Osteocyte (in vitro differentiated cells): ENCODE results near the gene FNDC3B. TPM values are rescaled to one million over a fixed set of nuclear protein-coding genes. Genes with fewer than 3 reads are reported as not detected.
A peak's percentile ranks its signal among the peaks of the same experiment; 100 is the strongest.

Experiments
- DNase-seq: peaks from one replicate; pipeline ENCODE4 v3.0.0; 2021; ENCODE audit warnings: mixed read lengths; ENCODE audit not compliant: unreplicated experiment; ENCODE audit errors: extremely low spot score
- H3K27ac Mint-ChIP-seq: one replicate; pipeline ENCODE4 v1.8.0; 2021; ENCODE audit warnings: mild to moderate bottlenecking, mixed read lengths; ENCODE audit not compliant: unreplicated experiment
- H3K27me3 Mint-ChIP-seq: one replicate; pipeline ENCODE4 v1.8.0; 2021; ENCODE audit warnings: mixed read lengths; ENCODE audit not compliant: unreplicated experiment
- H3K36me3 Mint-ChIP-seq: one replicate; pipeline ENCODE4 v1.8.0; 2021; ENCODE audit warnings: mixed read lengths; ENCODE audit not compliant: unreplicated experiment
- H3K4me1 Mint-ChIP-seq: one replicate; pipeline ENCODE4 v1.8.0; 2021; ENCODE audit warnings: mixed read lengths; ENCODE audit not compliant: unreplicated experiment
- H3K4me3 Mint-ChIP-seq: one replicate; pipeline ENCODE4 v1.8.0; 2021; ENCODE audit warnings: mild to moderate bottlenecking, moderate library complexity, mixed read lengths; ENCODE audit not compliant: unreplicated experiment
- H3K9me3 Mint-ChIP-seq: one replicate; pipeline ENCODE4 v1.8.0; 2021; ENCODE audit warnings: mixed read lengths; ENCODE audit not compliant: unreplicated experiment
- CTCF ChIP-seq: fragments of 200-600 bp; sonication (generic); IDR thresholded peaks from 2 replicates; pipeline ENCODE4 v1.5.0; 2021; ENCODE audit warnings: antibody characterized with exemption, mild to moderate bottlenecking, moderate library complexity
- total RNA-seq: library from RNA; stranded (reverse); gene quantifications from 2 replicates; pipeline ENCODE4 v1.2.1, GENCODE V29; 2021

The FNDC3B gene
- total RNA-seq, 1 donor from 2014 or later = 240 TPM

GRCh38 chr3:172113710-172114109 is 74.3 kb downstream of the FNDC3B start:
- DNase-seq = no peak
- peaks cover 9% of the 10 kb centered on the region for H3K4me1 Mint-ChIP-seq
- H3K9me3 Mint-ChIP-seq = no peaks in the 10 kb centered on the region
- H3K27ac Mint-ChIP-seq = peak overlapping the region; percentile 1
- no peaks in the 10 kb centered on the region for H3K27me3 Mint-ChIP-seq
- no peak for TF ChIP-seq CTCF
- H3K36me3 Mint-ChIP-seq = peaks cover 50% of the 10 kb centered on the region
- H3K4me3 Mint-ChIP-seq = no peak overlapping the region

DNA sequence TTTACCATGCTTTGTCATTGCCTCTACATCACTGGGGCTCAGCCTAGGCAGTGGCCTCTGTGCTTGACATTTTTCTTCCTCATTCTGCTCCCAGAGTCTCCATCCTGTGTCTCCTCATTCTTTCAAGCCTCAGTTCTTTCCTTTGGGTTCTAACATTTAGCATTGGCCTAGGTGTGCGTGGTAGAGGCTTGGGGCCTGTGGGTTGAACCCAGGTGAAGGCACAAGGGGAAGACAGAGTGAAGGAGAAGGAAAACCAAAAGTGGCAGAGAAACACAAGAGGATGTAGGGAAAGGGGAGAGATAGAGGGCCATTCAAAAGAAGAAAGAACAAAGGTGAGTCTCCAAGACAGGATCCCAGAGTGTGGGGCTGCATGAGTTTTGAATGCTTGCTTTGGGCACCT is 75.7 kb downstream of the FNDC3B start:
- no peak for TF ChIP-seq CTCF
- no peak for DNase-seq
- no peaks in the 10 kb centered on the region for H3K9me3 Mint-ChIP-seq
- peaks cover 7% of the 10 kb centered on the region for H3K4me1 Mint-ChIP-seq
- peaks cover 52% of the 10 kb centered on the region for H3K36me3 Mint-ChIP-seq
- H3K27me3 Mint-ChIP-seq = no peaks in the 10 kb centered on the region
- no peak overlapping the region for H3K4me3 Mint-ChIP-seq
- peak overlapping the region; percentile 40 for H3K27ac Mint-ChIP-seq

- Mint-ChIP-seq H3K27me3 (no peaks in the 10 kb centered on the region), H3K36me3 (peaks cover 56% of the 10 kb centered on the region), H3K4me1 (peaks cover 8% of the 10 kb centered on the region), H3K4me3 (no peak overlapping the region), H3K27ac (no peak overlapping the region), H3K9me3 (no peaks in the 10 kb centered on the region)
- no peak for DNase-seq
- no peak for TF ChIP-seq CTCF
Measured at GRCh38 chr3:172115787-172116186, 76.4 kb downstream of the FNDC3B start.

DNA sequence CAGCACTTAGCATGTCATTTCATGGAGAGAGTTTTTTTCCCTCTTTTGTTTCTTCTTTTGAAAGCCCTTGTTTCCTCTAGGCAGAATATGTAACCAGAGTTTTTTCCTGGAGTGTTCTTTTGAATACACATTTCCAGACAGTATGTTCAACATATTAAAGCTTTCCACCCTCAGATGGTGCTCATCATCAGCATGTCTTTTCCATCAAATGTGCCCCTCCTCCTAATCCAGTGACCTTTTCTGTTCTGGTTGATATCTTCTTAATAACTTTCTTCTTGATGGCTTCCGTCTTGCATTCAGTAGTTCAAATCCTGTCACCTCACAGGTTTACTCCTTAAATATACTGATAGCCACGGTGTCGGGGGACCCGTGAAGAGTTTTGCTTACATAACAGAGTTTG is 78.6 kb downstream of the FNDC3B start:
- no peaks in the 10 kb centered on the region for H3K9me3 Mint-ChIP-seq
- TF ChIP-seq CTCF = no peak
- no peak for DNase-seq
- H3K27me3 Mint-ChIP-seq = no peaks in the 10 kb centered on the region
- no peak overlapping the region for H3K27ac Mint-ChIP-seq
- peaks cover 7% of the 10 kb centered on the region for H3K4me1 Mint-ChIP-seq
- H3K36me3 Mint-ChIP-seq = peaks cover 52% of the 10 kb centered on the region
- no peak overlapping the region for H3K4me3 Mint-ChIP-seq

- H3K4me3 Mint-ChIP-seq = no peak overlapping the region
Measured at GRCh38 chr3:172119266-172119969, 80.0 kb downstream of the FNDC3B start.

More at GRCh38 chr3:172119266-172119969, 80.0 kb downstream of the FNDC3B start:
- Mint-ChIP-seq H3K9me3 (no peaks in the 10 kb centered on the region), H3K27me3 (no peaks in the 10 kb centered on the region), H3K36me3 (peaks cover 50% of the 10 kb centered on the region), H3K4me1 (peaks cover 4% of the 10 kb centered on the region), H3K27ac (peak overlapping the region; percentile 20)
- no peak for DNase-seq
- no peak for TF ChIP-seq CTCF
